ENCODE results near the gene KISS1.
"Not testable (repeated sequence)": the region's sequence is repeated elsewhere in the genome, so short reads cannot be mapped to it uniquely, and the experiment has no call there.

DNA sequence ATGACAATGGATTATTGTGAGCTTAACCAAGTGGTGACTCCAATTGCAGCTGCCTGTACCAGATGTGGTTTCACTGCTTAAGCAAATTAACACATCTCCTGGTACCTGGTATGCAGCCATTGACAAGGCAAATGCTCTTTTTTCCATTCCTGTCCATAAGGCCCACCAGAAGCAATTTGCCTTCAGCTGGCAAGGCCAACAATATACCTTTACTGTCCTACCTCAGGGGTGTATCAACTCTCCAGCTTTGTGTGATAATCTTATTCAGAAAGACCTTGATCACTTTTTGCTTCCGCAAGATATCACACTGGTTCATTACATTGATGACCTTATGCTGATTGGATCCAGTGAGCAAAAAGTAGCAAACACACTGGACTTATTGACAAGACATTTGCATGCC, 41.2 kb upstream of the KISS1 start:
- TF ChIP-seq, protein P1, sequence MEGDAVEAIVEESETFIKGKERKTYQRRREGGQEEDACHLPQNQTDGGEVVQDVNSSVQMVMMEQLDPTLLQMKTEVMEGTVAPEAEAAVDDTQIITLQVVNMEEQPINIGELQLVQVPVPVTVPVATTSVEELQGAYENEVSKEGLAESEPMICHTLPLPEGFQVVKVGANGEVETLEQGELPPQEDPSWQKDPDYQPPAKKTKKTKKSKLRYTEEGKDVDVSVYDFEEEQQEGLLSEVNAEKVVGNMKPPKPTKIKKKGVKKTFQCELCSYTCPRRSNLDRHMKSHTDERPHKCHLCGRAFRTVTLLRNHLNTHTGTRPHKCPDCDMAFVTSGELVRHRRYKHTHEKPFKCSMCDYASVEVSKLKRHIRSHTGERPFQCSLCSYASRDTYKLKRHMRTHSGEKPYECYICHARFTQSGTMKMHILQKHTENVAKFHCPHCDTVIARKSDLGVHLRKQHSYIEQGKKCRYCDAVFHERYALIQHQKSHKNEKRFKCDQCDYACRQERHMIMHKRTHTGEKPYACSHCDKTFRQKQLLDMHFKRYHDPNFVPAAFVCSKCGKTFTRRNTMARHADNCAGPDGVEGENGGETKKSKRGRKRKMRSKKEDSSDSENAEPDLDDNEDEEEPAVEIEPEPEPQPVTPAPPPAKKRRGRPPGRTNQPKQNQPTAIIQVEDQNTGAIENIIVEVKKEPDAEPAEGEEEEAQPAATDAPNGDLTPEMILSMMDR (IDR thresholded peaks at IDR 0.05), result not testable (repeated sequence)
- TF ChIP-seq POLR2AphosphoS5, POLR2A (IDR thresholded peaks at IDR 0.05): not testable (repeated sequence)

Data from stomach (tissue), 4 donors.